ENCODE measurements around the gene SSNA1.

DNA sequence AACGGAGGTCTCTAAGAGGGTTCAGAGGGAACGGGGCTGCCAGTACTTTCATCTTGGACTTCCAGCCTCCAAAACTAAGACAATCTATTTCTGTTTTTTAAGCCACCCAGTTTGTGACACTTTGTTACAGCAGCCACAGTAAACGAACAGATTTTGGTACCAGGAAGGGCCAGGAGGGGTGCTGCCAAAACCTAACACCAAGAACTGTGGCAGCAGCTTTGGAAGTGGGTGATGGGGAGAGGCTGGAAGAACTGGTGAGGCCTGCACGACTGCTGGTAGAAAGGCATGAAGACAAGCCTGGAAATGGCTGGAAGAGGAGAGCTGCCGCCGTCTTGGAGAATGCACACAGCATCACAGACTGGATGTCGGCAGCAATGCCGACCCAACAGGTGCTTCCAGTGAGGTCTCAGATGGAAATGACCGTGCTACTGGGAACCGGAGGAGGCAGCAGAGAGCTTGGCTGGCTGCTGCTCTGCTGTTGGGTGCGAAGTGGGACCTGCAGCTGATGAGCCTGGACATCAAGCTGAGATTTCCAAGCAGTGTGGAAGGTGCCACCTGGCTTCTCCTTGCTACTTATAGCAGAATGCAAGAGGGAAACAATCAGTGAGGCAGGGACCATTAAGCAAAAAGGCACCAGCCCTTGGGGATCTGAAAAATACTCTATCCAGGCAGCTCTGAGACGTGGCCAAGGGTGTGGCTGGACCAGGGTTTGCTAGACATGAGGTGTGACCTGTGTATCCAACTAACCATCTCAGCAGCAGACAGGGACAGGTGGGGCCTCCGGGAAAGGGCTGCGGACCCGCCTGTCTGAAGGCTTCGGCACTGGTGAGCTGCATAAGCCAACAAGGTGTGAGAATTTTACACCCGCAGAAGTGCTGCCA is 11.9 kb upstream of the SSNA1 start:
- no peak for TF ChIP-seq POLR2AphosphoS5 (IDR thresholded peaks at IDR 0.05; ENCODE audit: borderline replicate concordance, low read depth, low read length)
- no peak for TF ChIP-seq EZH2 (IDR thresholded peaks at IDR 0.05)
- no peak for TF ChIP-seq FOXP2 (optimal IDR thresholded peaks at IDR 0.05; ENCODE audit: control extremely low read depth, extremely low read length, insufficient read depth)
